IPS-18c (cell line): ENCODE measurements around the gene IDH3A.

Experiments
- H3K4me3 ChIP-seq: 2 replicates; pipeline ENCODE4 v1.7.0; 2013; ENCODE audit warnings: low read depth, mild to moderate bottlenecking, low read length, moderate library complexity; ENCODE audit not compliant: insufficient read depth
- H3K9me3 ChIP-seq: one replicate; pipeline ENCODE4 v1.6.1; 2013; ENCODE audit warnings: mild to moderate bottlenecking, low read length, moderate library complexity; ENCODE audit not compliant: control insufficient read depth, insufficient read depth

Gene IDH3A

DNA sequence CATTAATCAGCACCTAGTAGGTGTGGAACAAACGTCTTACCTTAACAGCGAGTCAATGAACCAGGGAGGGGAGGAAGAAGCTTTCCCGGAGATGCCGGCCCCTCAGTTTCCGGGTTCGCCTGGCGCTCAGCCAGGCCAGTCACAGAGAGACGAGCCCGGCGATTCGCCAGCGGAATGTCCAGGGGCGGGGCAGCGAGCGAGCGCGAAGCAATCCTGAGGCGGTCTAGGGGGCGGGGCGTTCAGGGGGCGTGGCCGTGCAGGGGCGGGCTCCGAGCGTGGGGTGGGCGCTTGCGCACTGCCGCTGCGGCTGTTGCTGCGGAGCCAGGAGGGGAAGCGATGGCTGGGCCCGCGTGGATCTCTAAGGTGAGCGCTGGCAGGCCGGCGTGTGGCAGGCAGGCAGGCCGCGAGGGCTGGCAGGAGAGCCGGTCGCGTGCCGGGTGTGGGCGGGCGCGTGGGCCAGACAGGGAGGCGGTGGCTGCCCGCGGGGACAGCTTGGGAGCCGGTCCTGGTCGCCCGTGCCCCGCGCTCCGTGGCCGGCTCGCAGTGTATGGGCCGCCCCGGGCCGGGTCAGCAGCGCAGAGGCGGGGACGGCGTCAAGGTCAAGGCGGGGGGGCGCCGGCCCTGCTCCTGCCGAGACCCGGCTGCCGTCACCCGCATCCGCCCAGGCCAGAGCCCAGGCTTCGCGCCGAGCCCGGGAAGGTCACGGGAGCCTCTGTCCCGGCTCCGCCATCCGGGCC, at the start of gene IDH3A:
IDH3A (plus strand) TSS at position 295 of the 737 bp plus-strand sequence; CDS start at position 337, 42 bp downstream.
- Histone ChIP-seq H3K4me3 (peak within 1 kb of the TSS; percentile 92), H3K9me3 (no peaks in the 10 kb centered on the region)

DNA sequence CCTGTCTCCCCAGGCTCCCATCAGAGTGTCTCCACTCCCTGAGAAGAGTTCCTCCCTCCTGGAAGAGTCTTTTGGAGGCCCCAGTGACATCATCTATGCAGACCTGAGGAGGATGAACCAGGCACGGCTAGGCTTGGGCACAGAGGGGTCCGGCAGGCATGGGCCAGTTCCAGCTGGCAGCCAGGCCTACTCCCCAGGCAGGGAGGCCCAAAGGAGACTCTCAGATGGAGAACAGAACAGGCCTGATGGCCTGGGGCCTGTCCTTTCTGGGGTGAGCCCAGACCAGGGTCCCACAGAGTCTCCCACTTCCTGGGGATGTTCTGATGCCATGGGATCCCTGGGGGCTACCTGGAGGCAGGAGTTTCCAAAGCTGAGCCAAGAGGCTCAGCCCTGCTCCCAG, 48.3 kb upstream of the IDH3A start:
- no peaks in the 10 kb centered on the region for H3K9me3 ChIP-seq
- no peak overlapping the region for H3K4me3 ChIP-seq

DNA sequence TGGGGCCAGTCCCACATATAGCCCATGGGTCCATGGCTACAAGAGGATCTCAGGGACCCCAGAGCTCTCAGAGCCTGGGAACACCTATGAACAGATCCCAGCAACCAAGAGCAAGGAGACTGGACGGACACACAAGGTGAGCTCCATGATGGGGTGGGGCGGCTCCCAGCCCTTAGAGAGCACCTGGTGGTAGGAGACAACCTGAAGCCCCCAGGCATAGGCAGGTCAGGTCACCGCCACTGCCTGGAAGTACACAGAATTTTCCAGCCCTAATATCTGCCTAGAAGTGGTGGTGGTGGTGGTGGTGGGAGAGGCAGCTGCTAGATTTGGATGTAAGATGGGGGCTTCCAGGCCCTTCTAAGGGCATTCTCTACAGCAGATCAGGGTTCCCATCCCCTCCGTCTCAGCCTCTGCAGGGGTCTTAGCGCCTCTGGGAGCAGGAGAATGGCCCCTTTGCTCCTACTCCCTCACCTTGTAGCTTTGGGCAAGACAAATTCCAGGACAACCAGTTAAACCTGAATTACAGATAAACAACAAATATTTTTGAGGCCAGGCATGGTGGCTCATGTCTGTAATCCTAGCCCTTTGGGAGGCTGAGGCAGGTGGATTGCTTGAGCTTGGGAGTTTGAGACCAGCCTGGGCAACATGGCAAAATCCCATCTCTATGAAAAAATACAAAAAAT, 47.6 kb upstream of the IDH3A start:
- H3K9me3 ChIP-seq = no peaks in the 10 kb centered on the region
- H3K4me3 ChIP-seq = no peak overlapping the region

DNA sequence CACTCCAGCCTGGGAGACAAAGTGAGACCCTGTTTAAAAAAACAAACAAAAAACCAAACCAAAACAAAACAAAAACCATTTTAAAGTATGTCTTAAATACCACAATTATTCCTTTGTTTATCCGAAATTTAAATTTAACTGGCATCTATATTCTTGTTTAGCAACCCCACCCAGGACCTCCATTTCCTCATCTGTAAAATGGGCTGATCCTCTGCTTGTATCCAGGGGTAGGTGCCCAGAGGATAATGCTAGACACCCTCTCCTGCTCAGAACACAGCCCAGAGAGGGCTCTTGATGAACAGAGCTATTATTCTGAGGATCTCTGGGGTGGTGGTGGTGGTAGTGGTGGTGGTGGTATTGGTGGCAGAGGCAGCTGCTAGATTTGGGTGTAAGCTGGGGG, 47.0 kb upstream of the IDH3A start:
- Histone ChIP-seq H3K9me3 (no peaks in the 10 kb centered on the region), H3K4me3 (no peak overlapping the region)

DNA sequence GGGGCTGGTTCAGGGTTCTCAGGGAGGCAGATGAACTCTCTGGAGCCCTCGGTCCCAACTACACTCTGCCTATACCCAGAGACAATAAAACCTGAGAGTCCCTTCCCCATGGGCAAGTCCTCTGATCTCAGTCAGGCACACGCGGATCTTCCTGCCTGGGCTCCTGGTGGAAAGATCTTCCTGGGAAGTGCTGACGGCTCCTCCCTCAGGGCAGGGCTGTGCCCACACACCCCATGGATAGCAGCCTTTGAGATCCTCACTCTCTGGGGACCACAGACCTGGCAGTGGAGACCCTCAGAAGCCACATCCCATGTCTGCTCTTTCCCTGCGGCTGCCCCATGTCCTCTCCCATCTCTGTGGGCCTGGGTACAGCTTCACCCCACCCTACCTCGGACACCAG, 46.4 kb upstream of the IDH3A start:
- Histone ChIP-seq H3K4me3 (no peak overlapping the region), H3K9me3 (no peaks in the 10 kb centered on the region)

DNA sequence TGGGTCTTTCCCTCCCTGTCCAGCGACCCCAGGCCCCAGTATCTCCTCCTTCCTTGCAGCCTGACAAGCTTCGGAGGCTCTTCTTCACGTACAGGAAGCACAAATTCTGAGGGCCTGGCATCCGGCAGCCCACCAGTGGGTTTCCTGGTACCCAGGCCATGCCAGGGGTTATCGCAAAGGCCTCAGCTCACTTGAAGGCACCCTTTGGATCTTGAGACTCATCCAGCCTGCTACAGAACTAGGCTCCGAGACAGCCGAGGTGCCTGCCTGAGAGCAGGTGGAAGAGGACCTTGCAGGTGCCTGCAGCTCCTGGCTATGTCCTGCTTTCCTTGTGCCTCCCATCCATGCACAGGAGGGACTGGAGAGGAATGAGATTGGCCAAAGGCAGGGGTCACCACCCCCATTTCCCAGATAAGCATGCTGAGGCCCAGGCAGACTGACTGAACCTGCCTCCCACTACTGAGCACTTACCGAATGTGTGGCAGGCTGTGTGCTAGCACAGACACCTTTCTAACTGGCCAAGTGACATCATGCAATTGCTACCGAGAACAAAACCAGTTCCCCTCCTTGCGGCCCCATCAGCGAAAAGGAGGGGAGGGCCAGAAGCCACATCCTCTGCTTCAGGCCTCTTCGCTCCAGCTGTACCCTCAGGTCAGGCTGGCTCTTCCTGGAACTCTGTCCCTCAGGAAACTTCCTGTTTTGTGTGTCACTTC, 45.6 kb upstream of the IDH3A start:
- no peak overlapping the region for H3K4me3 ChIP-seq
- no peaks in the 10 kb centered on the region for H3K9me3 ChIP-seq

DNA sequence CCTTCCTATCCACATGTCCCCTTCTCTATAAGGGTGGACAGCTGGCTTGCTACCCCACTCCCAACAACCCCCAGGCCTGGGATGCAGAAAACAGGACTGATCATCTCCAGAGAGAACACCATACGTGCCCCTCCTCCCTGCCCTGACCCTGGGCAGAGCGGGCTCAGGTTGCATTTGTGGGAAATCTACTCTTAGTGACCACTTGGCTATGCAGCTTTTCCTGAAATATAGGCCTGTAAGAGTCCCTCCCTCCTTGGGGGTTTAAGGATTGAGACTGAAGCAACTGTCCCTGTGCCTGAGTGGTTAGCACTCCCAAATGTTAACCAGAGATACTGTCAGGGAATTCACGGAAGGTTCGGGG, 45.1 kb upstream of the IDH3A start:
- Histone ChIP-seq H3K9me3 (no peaks in the 10 kb centered on the region), H3K4me3 (no peak overlapping the region)

DNA sequence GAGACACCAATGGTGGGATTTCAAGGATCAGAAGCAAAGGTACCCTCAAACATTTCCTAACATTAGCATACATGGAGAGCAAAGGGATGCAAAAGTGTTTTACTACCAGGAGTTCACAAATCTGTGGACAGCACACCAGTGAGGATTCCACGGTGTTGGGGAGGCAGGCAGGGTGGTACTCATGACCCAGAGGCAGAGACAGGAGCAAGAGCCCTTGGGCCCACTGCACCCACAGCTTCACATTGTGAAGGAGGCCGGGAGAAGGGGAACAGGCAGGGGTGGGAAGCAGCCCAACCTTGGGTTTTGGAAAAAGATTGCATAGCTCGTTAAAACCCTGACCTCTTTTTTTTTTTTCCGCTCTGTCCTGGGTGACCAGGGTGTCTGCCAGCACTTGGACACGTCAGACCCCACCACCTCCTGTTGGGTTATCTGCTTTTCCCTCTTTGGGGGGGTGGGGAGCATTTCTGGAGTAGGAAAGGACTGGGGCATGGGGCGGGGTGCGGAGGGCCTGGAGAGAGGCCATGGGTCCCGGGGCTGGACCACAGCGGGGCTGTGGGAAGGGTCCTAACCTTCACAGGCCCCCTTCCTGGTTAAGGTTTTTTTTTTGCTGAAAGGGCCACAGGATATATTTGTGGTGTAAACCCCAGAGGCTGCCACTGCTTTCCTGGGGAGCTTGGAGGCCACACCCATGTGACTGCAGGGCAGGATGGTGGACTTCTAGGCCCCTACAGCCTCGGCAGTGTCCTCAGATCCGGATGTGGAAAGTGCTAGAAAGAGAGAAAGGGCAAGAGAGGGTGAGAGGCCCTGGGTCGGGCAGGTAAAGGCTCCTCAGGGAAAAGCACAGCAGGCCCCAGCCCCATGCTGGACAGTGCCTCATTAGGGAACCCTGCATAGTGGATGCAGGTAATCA, 44.3 kb upstream of the IDH3A start:
- H3K4me3 ChIP-seq = no peak overlapping the region

DNA sequence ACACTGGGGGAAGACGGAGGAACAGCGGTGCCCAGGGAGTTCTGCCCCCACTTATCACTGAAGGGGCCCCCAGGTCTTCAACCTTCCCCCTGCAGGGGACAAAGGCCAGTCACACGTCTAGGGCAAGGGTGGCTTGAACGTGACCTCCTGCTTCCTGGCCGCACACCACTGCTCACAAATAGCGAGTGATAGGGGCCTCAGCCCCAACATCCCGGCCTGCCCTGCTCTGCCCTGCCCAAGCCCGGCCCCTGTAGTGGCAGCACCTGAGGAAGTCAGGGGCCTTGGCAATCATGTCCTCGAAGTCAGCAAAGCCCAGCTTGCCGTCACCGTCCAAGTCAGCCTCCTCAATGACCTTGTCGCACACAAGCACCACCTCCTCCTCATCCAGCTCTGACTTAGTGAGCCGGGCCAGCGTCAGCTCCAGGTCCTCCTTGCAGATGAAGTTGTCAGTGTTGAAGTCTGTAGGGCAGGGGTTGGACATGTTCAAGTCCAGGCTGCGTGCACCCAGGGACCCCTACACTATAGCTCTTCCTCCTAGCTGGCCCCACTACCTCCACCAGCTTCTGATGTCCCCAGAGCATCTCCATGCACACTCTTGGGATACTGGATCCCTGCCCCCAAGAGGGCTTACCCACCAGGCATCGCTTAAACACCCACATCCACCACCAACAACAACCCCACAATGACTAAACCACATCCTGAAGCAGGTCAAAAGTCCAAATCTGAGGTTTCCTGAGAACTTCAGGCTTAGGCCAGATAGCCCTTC, 43.5 kb upstream of the IDH3A start:
- no peaks in the 10 kb centered on the region for H3K9me3 ChIP-seq
- no peak overlapping the region for H3K4me3 ChIP-seq

More for the DNA sequence above, 44.3 kb upstream of the IDH3A start:
- H3K9me3 ChIP-seq = no peaks in the 10 kb centered on the region

DNA sequence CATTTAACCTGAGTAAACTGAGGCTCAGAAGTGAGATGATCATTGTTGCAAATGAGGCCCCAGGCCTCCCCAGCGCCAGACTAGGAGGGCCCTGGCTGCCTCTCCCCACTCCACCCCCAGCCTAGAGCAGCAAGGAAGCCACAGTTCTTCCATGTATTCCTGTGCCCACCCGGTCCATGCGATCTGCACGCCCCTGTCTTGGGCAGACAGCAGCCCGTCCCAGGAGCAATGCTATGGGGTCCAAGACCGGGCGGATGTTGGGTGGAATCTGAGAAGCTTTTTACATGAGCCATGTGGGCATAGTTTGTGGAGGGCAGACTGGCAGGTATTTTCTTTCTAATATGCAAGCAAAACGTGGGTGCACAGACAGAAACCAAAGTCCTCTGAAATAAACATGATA, 41.7 kb upstream of the IDH3A start:
- Histone ChIP-seq H3K4me3 (no peak overlapping the region), H3K9me3 (no peaks in the 10 kb centered on the region)

DNA sequence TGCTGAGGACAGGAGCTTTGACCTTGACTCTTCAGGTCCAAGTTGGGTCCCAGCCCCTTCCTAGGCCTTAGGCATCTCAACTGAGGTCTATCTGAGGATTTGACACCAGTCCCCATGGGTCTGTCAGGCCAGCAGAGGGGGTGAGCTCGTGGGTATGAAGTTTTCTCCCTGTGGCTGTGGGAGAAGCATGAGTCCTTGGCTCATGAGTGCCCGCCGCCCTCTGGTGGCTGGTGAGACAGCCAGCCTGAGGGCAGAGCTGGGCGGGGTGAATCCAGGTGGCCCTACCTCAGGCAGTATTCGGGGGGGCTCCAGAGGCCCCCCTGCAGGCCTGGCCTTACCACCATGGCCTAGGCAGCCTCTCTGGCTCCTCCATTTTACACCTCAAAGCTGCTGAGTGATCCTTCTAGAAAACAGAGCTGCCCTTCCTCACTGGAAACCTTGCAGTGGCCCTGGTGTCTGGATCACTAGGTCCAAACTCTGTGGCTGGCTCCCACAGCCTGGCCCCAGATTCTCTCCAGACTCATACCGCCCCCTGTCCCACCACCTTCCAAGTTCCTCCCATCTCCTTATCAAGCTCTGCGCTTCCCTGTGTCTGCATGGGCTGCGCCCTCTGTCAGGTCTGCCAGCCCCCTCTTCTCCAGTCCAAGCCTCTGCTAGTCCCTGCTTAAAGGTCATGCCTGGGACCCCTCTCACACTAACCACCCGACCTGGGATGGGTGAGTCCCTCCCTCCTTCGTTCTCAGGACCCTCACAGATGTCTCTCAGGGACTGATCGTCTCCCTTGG, 40.7 kb upstream of the IDH3A start:
- Histone ChIP-seq H3K4me3 (no peak overlapping the region), H3K9me3 (no peaks in the 10 kb centered on the region)

DNA sequence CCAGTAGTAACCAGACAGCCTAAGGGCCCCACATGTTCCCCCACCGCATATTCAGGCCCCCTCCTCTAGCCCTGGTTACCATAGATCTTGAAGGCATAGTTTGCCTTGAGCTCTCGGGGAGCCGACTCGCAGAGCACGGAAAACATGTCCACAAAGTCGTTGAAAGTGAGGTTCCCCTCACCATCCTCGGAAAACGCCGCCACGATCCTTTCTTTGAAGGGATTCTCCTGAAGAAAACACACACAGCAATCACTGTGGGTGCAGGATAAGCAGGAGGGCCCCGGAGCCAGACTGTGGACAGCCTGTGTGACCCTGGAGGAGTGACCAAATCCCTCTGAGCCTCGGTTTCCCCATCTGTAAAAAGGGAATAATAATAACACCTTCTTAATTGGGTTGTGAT, 40.0 kb upstream of the IDH3A start:
- no peaks in the 10 kb centered on the region for H3K9me3 ChIP-seq
- H3K4me3 ChIP-seq = no peak overlapping the region

DNA sequence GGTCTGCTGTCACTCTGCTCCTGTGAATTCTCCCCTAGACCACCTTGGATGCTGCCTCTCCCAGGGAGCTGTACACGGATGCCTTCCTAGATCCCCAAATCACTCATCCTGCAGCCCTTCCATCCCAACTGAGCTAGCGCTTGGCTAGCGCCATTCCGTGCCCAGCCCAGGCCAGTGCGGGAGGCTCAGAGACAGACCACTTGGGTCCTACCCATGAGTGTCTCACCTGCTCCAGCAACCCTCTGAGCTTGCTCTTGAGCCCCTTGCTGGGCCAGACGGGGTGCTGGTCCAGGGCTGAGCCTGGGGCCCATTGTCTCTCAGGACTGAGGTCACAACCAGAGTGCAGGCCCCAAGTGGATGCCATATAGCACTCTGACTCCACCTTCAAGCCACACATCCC, 39.1 kb upstream of the IDH3A start:
- Histone ChIP-seq H3K4me3 (no peak overlapping the region), H3K9me3 (no peaks in the 10 kb centered on the region)

DNA sequence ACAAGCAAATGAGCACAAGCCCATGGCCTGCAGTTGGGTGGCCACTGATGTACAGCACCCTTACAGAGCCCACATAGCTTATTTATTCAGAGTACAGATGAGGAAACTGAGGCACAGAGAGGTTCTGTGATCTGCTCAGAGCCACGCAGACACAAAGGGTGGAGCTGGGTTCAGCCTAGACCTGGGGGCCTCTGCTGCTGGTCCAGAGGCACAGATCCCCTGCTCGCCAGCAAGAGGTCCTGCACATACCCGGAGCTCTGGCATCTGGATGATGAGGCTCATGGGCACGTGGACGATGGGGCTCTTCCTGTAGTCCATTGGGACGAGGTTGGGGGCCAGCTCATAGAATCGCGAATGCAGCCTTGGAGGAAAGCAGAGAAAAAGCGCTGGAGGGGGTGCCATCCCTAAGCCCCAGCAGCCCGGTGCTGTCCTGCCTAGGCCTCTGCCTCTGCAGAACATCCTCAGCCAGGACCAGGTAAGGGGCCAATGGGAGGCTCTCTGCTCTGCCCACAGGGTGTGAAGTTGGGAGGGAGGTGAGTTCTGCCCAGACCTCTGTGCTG, 38.2 kb upstream of the IDH3A start:
- H3K4me3 ChIP-seq = no peak overlapping the region

DNA sequence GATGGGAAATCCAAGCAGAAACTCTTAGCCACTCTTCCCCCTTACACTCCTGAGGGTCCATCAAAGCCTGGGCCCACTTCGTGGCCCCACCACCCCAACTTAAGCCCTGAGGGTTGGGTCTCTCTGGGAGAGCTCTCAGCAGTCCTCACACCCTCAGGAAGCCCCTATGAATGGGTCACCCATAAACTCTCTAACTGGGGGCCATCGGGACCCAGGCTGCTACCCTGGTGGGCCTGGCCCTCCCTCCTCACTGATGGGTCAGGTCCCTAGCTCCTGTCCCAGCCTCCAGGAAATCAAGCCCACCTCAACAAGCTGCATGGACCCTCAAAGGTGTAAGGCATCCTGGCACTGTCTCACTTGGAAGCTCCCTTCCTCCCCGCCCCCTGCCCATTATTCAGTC, 37.4 kb upstream of the IDH3A start:
- Histone ChIP-seq H3K9me3 (no peaks in the 10 kb centered on the region), H3K4me3 (no peak overlapping the region)

More for the DNA sequence above, 38.2 kb upstream of the IDH3A start:
- no peaks in the 10 kb centered on the region for H3K9me3 ChIP-seq

DNA sequence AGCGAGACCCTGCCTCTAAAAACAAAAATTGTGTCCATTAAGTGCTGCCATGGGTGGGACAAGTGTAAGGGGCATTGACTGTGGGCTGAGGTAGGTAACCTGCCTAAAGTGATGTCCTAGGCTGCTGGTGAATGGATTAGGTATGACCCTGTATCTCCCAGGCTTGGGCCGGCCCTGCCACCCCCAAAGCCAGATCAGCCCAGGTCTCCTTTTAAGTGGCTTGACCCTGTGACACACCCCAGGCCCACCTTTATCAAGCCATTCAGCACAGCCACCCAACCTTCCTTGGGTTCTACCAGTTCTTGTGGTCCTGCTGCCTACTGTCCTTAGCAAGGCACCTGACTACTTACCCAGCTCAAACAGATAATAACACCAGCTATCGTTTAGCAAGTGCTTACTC, 36.6 kb upstream of the IDH3A start:
- no peak overlapping the region for H3K4me3 ChIP-seq
- H3K9me3 ChIP-seq = no peaks in the 10 kb centered on the region
